OCI-LY1 (cell line): ENCODE measurements around the gene WWOX.

Source experiments
- CTCF ChIP-seq: fragments of 200-600 bp; sonication (generic), shearing (Covaris generic); IDR thresholded peaks from 2 replicates; pipeline ENCODE4 v1.5.1; 2017; ENCODE audit warnings: mild to moderate bottlenecking, antibody characterized with exemption, low read length, moderate library complexity, mixed read lengths
- EZH2 ChIP-seq: fragments of 200-600 bp; sonication (generic), shearing (Covaris generic); IDR thresholded peaks from 2 replicates; pipeline ENCODE4 v1.8.0; 2017; ENCODE audit warnings: borderline replicate concordance, mixed run types, mild to moderate bottlenecking, antibody characterized with exemption, low read length, moderate library complexity, mixed read lengths

DNA sequence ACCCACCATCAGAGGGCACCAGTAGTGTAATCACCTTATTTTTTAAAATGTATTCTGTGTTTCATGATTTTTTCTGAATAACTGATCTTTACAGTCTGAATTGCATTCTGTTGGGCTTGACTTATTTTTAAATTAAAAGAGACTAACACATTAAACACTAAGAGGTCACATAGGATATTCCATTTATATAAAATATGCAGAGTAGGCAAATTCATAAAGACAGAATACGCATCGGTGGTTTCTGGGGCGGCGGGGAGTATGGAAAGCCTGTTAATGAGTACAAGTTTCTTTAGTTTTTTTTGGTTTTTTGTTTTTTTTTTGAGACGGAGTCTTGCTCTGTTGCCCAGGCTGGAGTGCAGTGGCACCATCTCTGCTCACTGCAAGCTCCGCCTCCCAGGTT, 366.3 kb downstream of the WWOX start:
- no peak for TF ChIP-seq EZH2
- no peak for TF ChIP-seq CTCF
